Heart left ventricle (tissue), 13 donors: ENCODE data around the gene SYAP1.

Experiments
- POLR2A ChIP-seq, 2 donors: fragments of 450-650 bp; IDR thresholded peaks; one replicate each; pipeline ENCODE4 v1.6.1; 2017; ENCODE audit warnings: antibody characterized with exemption in 2 of 2, mild to moderate bottlenecking in 2 of 2, moderate library complexity in 2 of 2
- TF ChIP-seq, protein P1 (sequence below), 12 donors: fragments of 200-600 bp; sonication (generic) in 4 of 12; IDR thresholded peaks; one replicate each; pipeline versions ENCODE4 v1.5.0 to v1.8.0; 2018 to 2022; ENCODE audit warnings: antibody characterized with exemption in 12 of 12, mild to moderate bottlenecking in 5 of 12
- donor health status: ischemic (EF 13 %, LVEDD 7.1; RV severe dilation, severe dysfunction).
- donor health status: DM: no; HTN: yes; CAD: no.
- donor health status: DM: no; HTN: no; CAD: no.
- donor health status: ischemic (EF 25% LVEDD 6.9; RV normal size, moderate dysfunction).
- donor health status: ischemic (EF 25% LVEDD 5.7; RV mildly dilated, moderate dysfunction).
- donor health status: ischemic (EF 35%, LVEDD 5.7; RV mildly dilated, moderate dysfunction).
- donor health status: nonischemic (EF 11% LVEDD 7.7; RV severe dilation, severe dysfunction).
- donor health status: DM: yes; HTN: yes; CAD: no.
- donor health status: PGD.
- donor health status: ischemic (EF 29% LVEDD 5.4; RV normal size, mild dysfunction).
- donor health status: nonischemic (EF 23%, LVEDD 6.1; RV moderate dilation, normal function).

DNA sequence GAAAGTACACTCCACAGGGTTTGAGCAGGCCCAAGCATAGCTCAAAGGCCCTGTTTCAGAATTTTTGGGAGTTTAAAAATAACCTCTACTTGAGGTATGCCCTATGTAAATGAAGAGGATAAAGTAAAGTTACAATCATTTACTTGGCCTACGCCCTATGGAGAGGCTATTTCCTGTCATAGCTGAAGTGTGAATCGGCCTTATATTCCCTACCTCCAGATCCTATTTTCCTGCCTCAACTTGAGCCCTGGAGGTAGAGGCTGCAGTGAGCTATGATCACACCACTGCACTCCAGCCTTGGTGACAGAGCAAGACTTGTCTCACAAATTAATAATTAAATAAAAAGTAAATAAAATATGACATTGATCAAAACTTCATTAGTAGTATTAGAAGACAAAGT is 55.3 kb downstream of the SYAP1 start:
- TF ChIP-seq, protein P1, sequence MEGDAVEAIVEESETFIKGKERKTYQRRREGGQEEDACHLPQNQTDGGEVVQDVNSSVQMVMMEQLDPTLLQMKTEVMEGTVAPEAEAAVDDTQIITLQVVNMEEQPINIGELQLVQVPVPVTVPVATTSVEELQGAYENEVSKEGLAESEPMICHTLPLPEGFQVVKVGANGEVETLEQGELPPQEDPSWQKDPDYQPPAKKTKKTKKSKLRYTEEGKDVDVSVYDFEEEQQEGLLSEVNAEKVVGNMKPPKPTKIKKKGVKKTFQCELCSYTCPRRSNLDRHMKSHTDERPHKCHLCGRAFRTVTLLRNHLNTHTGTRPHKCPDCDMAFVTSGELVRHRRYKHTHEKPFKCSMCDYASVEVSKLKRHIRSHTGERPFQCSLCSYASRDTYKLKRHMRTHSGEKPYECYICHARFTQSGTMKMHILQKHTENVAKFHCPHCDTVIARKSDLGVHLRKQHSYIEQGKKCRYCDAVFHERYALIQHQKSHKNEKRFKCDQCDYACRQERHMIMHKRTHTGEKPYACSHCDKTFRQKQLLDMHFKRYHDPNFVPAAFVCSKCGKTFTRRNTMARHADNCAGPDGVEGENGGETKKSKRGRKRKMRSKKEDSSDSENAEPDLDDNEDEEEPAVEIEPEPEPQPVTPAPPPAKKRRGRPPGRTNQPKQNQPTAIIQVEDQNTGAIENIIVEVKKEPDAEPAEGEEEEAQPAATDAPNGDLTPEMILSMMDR (IDR thresholded peaks at IDR 0.05): no peak
- TF ChIP-seq POLR2A (IDR thresholded peaks at IDR 0.05): no peak
